Activated T-helper 1 cell treated with anti-CD3 and anti-CD28 coated beads, Interleukin-2, amount 50 U/mL, for 16 hours (primary cell): ENCODE results near the gene TXNL1.

Source experiments
- DNase-seq, 2 donors: peaks; one replicate each; pipeline ENCODE4 v3.0.0-alpha.2; 2020; ENCODE audit warnings: low read depth in 1 of 2, low spot score in 1 of 2

TXNL1 gene

GRCh38 chr18:56570978-56571377 is 67.4 kb downstream of the TXNL1 start:
- no peak for DNase-seq

- no peak for DNase-seq
Observed at GRCh38 chr18:56569416-56569815, 69.0 kb downstream of the TXNL1 start.

GRCh38 chr18:56568986-56569385 is 69.4 kb downstream of the TXNL1 start:
- DNase-seq = no peak

GRCh38 chr18:56565551-56566345 is 72.6 kb downstream of the TXNL1 start:
- DNase-seq = no peak

GRCh38 chr18:56565046-56565445 is 73.3 kb downstream of the TXNL1 start:
- no peak for DNase-seq

GRCh38 chr18:56563568-56563967 is 74.8 kb downstream of the TXNL1 start:
- DNase-seq = no peak

GRCh38 chr18:56562479-56562878 is 75.9 kb downstream of the TXNL1 start:
- DNase-seq = no peak

GRCh38 chr18:56560992-56561391 is 77.4 kb downstream of the TXNL1 start:
- no peak for DNase-seq

GRCh38 chr18:56559044-56559443 is 79.3 kb downstream of the TXNL1 start:
- DNase-seq = no peak

GRCh38 chr18:56556907-56557306 is 81.5 kb downstream of the TXNL1 start:
- no peak for DNase-seq

GRCh38 chr18:56550121-56550520 is 88.3 kb downstream of the TXNL1 start:
- no peak for DNase-seq
